H9 (cell line): ENCODE measurements around the gene DLX1. TPM values are rescaled to one million over a fixed set of nuclear protein-coding genes. Genes with fewer than 3 reads are reported as not detected.

Source experiments
- DNase-seq: peaks from one replicate; pipeline ENCODE4 v3.0.0-alpha.2; 2017
- H2AFZ ChIP-seq: one replicate; pipeline ENCODE4 v1.6.1; 2013; ENCODE audit warnings: mild to moderate bottlenecking, low read length, control low read depth, moderate library complexity
- H2AK5ac ChIP-seq: 2 replicates; pipeline ENCODE4 v1.6.1; 2013; ENCODE audit warnings: low read length, control low read depth, mixed read lengths; ENCODE audit not compliant: insufficient read length
- H2BK120ac ChIP-seq: one replicate; pipeline ENCODE4 v1.6.1; 2013; ENCODE audit warnings: low read depth, mild to moderate bottlenecking, low read length, control low read depth, inconsistent platforms; ENCODE audit not compliant: poor library complexity, severe bottlenecking
- H2BK12ac ChIP-seq: 2 replicates; pipeline ENCODE4 v1.6.1; 2013; ENCODE audit warnings: low read length, control low read depth, mixed read lengths, low read depth; ENCODE audit not compliant: insufficient read length
- H2BK15ac ChIP-seq: 2 replicates; pipeline ENCODE4 v1.6.1; 2013; ENCODE audit warnings: low read depth, low read length, control low read depth
- H2BK20ac ChIP-seq: one replicate; pipeline ENCODE4 v1.6.1; 2013; ENCODE audit warnings: low read depth, mild to moderate bottlenecking, low read length, control low read depth, inconsistent platforms; ENCODE audit not compliant: poor library complexity, severe bottlenecking
- H2BK5ac ChIP-seq: 2 replicates; pipeline ENCODE4 v1.6.1; 2013; ENCODE audit warnings: low read length, control low read depth, mixed read lengths; ENCODE audit not compliant: insufficient read length
- H3K14ac ChIP-seq: 2 replicates; pipeline ENCODE4 v1.6.1; 2013; ENCODE audit warnings: low read length, control low read depth; ENCODE audit not compliant: insufficient read depth
- H3K18ac ChIP-seq: 2 replicates; pipeline ENCODE4 v1.6.1; 2013; ENCODE audit warnings: low read depth, mild to moderate bottlenecking, mixed read lengths, low read length, control low read depth; ENCODE audit not compliant: insufficient read length
- H3K23ac ChIP-seq: 2 replicates; pipeline ENCODE4 v1.6.1; 2013; ENCODE audit warnings: low read length, control low read depth, mixed read lengths, low read depth; ENCODE audit not compliant: insufficient read length
- H3K23me2 ChIP-seq: 2 replicates; pipeline ENCODE4 v1.6.1; 2013; ENCODE audit warnings: low read depth, mild to moderate bottlenecking, mixed read lengths, low read length, control low read depth; ENCODE audit not compliant: insufficient read length, poor library complexity, severe bottlenecking
- H3K27ac ChIP-seq: 2 replicates; pipeline ENCODE4 v1.5.1; 2013; ENCODE audit warnings: low read length, control low read depth, mixed read lengths, low read depth; ENCODE audit not compliant: insufficient read length
- H3K27me3 ChIP-seq: 2 replicates; pipeline ENCODE4 v1.6.1; 2013; ENCODE audit warnings: low read length, control low read depth, inconsistent platforms; ENCODE audit not compliant: insufficient read depth
- H3K4ac ChIP-seq: 2 replicates; pipeline ENCODE4 v1.6.1; 2013; ENCODE audit warnings: low read depth, mild to moderate bottlenecking, control low read depth, inconsistent platforms, low read length, moderate library complexity
- H3K4me1 ChIP-seq: 2 replicates; pipeline ENCODE4 v1.6.1; 2013; ENCODE audit warnings: low read length, control low read depth, inconsistent platforms; ENCODE audit not compliant: insufficient read depth
- H3K4me2 ChIP-seq: 2 replicates; pipeline ENCODE4 v1.6.1; 2013; ENCODE audit warnings: low read length, control low read depth, mixed read lengths; ENCODE audit not compliant: insufficient read length, insufficient read depth
- H3K56ac ChIP-seq: 2 replicates; pipeline ENCODE4 v1.6.1; 2013; ENCODE audit warnings: low read depth, mild to moderate bottlenecking, mixed read lengths, low read length, control low read depth; ENCODE audit not compliant: insufficient read length
- H3K79me1 ChIP-seq: 2 replicates; pipeline ENCODE4 v1.6.1; 2013; ENCODE audit warnings: low read depth, mild to moderate bottlenecking, moderate library complexity, low read length, control low read depth, inconsistent platforms; ENCODE audit not compliant: insufficient read depth, poor library complexity, severe bottlenecking
- H3K79me2 ChIP-seq: 2 replicates; pipeline ENCODE4 v1.6.1; 2013; ENCODE audit warnings: low read length, control low read depth, inconsistent platforms; ENCODE audit not compliant: insufficient read depth
- H3K9ac ChIP-seq: 2 replicates; pipeline ENCODE4 v1.6.1; 2013; ENCODE audit warnings: low read length, control low read depth, mixed read lengths; ENCODE audit not compliant: insufficient read length; ENCODE audit errors: extremely low read depth
- H3K9me3 ChIP-seq: one replicate; pipeline ENCODE4 v1.6.1; 2013; ENCODE audit warnings: low read depth, low read length, inconsistent platforms; ENCODE audit not compliant: control insufficient read depth
- H3T11ph ChIP-seq: one replicate; pipeline ENCODE4 v1.6.1; 2013; ENCODE audit warnings: mild to moderate bottlenecking, low read length, control low read depth, inconsistent platforms
- H4K20me1 ChIP-seq: one replicate; pipeline ENCODE4 v1.6.1; 2013; ENCODE audit not compliant: control insufficient read depth, insufficient read length, insufficient read depth
- H4K5ac ChIP-seq: 2 replicates; pipeline ENCODE4 v1.6.1; 2013; ENCODE audit warnings: low read depth, mild to moderate bottlenecking, mixed read lengths, low read length, control low read depth; ENCODE audit not compliant: insufficient read length
- H4K8ac ChIP-seq: replicated peaks from 2 replicates; pipeline ENCODE4 v1.6.1; 2013; ENCODE audit warnings: low read length, control low read depth, mixed read lengths, low read depth; ENCODE audit not compliant: insufficient read length
- H4K91ac ChIP-seq: 2 replicates; pipeline ENCODE4 v1.6.1; 2013; ENCODE audit warnings: low read depth, mild to moderate bottlenecking, moderate library complexity, mixed read lengths, low read length, control low read depth; ENCODE audit not compliant: insufficient read length
- H3K27ac Mint-ChIP-seq, 3 experiments: 2 replicates in 2 of 3; 3 replicates in 1 of 3; pipeline ENCODE4 v1.8.0; 2020 to 2021; ENCODE audit warnings: mixed read lengths in 3 of 3, mild to moderate bottlenecking in 1 of 3, moderate library complexity in 1 of 3
- H3K27me3 Mint-ChIP-seq: 2 replicates; pipeline ENCODE4 v1.8.0; 2021; ENCODE audit warnings: low read depth, mild to moderate bottlenecking, moderate library complexity, mixed read lengths
- H3K36me3 Mint-ChIP-seq, 3 experiments: 2 replicates in 2 of 3; 3 replicates in 1 of 3; pipeline ENCODE4 v1.8.0; 2020 to 2021; ENCODE audit warnings: low read depth in 3 of 3, mixed read lengths in 3 of 3; ENCODE audit not compliant: insufficient read depth in 1 of 3
- H3K4me1 Mint-ChIP-seq, 2 experiments: 2 replicates each; pipeline ENCODE4 v1.8.0; 2020; ENCODE audit warnings: mixed read lengths in 2 of 2
- H3K4me3 Mint-ChIP-seq, 2 experiments: 2 replicates in 1 of 2; 3 replicates in 1 of 2; pipeline ENCODE4 v1.8.0; 2020 to 2021; ENCODE audit warnings: mild to moderate bottlenecking in 2 of 2, mixed read lengths in 2 of 2, moderate library complexity in 1 of 2
- H3K9me3 Mint-ChIP-seq, 2 experiments: 2 replicates in 1 of 2; 3 replicates in 1 of 2; pipeline ENCODE4 v1.8.0; 2020; ENCODE audit warnings: mild to moderate bottlenecking in 2 of 2, mixed read lengths in 2 of 2, moderate library complexity in 1 of 2
- WGBS: extraction: QIAGEN DNeasy Blood & Tissue Kit; methylation state at CpG from one replicate; pipeline ENCODE4 v1.1.7; 2013; ENCODE audit warnings: missing lambda C conversion rate, low lambda C conversion rate, mixed read lengths; ENCODE audit not compliant: insufficient read length; ENCODE audit errors: extremely low coverage; 5-methylcytosine and 5-hydroxymethylcytosine counted together
- total RNA-seq: library from RNA; stranded (reverse); gene quantifications from 2 replicates; pipeline ENCODE4 v1.2.1, GENCODE V29; 2021
- TF ChIP-seq, protein P1 (sequence below): fragments of 200-600 bp; sonication (generic); conservative IDR thresholded peaks from 3 replicates; pipeline ENCODE4 v1.8.0; 2021; ENCODE audit warnings: antibody characterized with exemption, mild to moderate bottlenecking

DLX1 gene
- total RNA-seq, 1 experiment from 2014 or later = not detected

- peaks cover 9% of the 10 kb centered on the region for H3K27me3 Mint-ChIP-seq
- Histone ChIP-seq H3K27me3 (no peaks in the 10 kb centered on the region), H4K20me1 (no peaks in the 10 kb centered on the region), H3K23me2 (no peaks in the 10 kb centered on the region), H2BK5ac (no peak overlapping the region), H3K23ac (no peak overlapping the region), H3K18ac (no peak overlapping the region), H3K79me1 (no peaks in the 10 kb centered on the region), H3K4me1 (peaks cover 2% of the 10 kb centered on the region; the same call in 1 of the 2 replicates), H2BK20ac (no peak overlapping the region), H3K9me3 (no peaks in the 10 kb centered on the region), H4K91ac (no peak overlapping the region), H3K27ac (no peak overlapping the region), H2BK15ac (no peak overlapping the region), H2BK120ac (no peak overlapping the region), H3K4me2 (no peak overlapping the region), H4K8ac (no peak overlapping the region), H3K9ac (no peak overlapping the region), H2BK12ac (no peak overlapping the region), H3K56ac (no peak overlapping the region), H2AFZ (no peak overlapping the region), H3K79me2 (no peaks in the 10 kb centered on the region), H2AK5ac (no peak overlapping the region), H4K5ac (no peak overlapping the region), H3K14ac (no peak overlapping the region), H3T11ph (no peak overlapping the region), H3K4ac (no peak overlapping the region)
- no peaks in the 10 kb centered on the region for H3K4me1 Mint-ChIP-seq
- DNase-seq = no peak
- no peaks in the 10 kb centered on the region for H3K9me3 Mint-ChIP-seq
- TF ChIP-seq, protein P1, sequence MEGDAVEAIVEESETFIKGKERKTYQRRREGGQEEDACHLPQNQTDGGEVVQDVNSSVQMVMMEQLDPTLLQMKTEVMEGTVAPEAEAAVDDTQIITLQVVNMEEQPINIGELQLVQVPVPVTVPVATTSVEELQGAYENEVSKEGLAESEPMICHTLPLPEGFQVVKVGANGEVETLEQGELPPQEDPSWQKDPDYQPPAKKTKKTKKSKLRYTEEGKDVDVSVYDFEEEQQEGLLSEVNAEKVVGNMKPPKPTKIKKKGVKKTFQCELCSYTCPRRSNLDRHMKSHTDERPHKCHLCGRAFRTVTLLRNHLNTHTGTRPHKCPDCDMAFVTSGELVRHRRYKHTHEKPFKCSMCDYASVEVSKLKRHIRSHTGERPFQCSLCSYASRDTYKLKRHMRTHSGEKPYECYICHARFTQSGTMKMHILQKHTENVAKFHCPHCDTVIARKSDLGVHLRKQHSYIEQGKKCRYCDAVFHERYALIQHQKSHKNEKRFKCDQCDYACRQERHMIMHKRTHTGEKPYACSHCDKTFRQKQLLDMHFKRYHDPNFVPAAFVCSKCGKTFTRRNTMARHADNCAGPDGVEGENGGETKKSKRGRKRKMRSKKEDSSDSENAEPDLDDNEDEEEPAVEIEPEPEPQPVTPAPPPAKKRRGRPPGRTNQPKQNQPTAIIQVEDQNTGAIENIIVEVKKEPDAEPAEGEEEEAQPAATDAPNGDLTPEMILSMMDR = no peak
- peaks cover 0 to 4% (median 0%) of the 10 kb centered on the region in 3 experiments; a peak in 2 of 7 replicates for H3K36me3 Mint-ChIP-seq
- H3K27ac Mint-ChIP-seq = no peak overlapping the region
- WGBS = no CpG with 5 or more reads among the region's 1 CpG
- H3K4me3 Mint-ChIP-seq = no peak overlapping the region
These were observed 14.4 kb upstream of the DLX1 start for GRCh38 chr2:172070936-172071335.
